ENCODE measurements around the gene SYT9.

The SYT9 gene

GRCh38 chr11:7487360-7487759 lies 235.7 kb downstream of the SYT9 start:
- Histone ChIP-seq H3K4me1 (ENCODE audit: control insufficient read depth, insufficient read depth, low read length) (no peaks in the 10 kb centered on the region), H3K27me3 (ENCODE audit: control insufficient read depth in 1 of 2, insufficient read depth in 2 of 2, low read length in 2 of 2) (no peaks in the 10 kb centered on the region), H3K27ac (ENCODE audit: low read length) (no peak overlapping the region), H3K9me3 (ENCODE audit: control insufficient read depth in 2 of 2, low read length in 2 of 2) (no peaks in the 10 kb centered on the region), H3K4me3 (ENCODE audit: low read length in 2 of 2) (peak overlapping the region; percentile 12 to 65), H3K36me3 (ENCODE audit: control insufficient read depth in 2 of 2, insufficient read depth in 2 of 2, low read length in 2 of 2) (no peaks in the 10 kb centered on the region), H3K9ac (ENCODE audit: low read length in 2 of 2) (no peak overlapping the region)

- Histone ChIP-seq H3K9me3 (ENCODE audit: control insufficient read depth in 2 of 2, low read length in 2 of 2) (no peaks in the 10 kb centered on the region), H3K9ac (ENCODE audit: low read length in 2 of 2) (no peak overlapping the region), H3K36me3 (ENCODE audit: control insufficient read depth in 2 of 2, insufficient read depth in 2 of 2, low read length in 2 of 2) (no peaks in the 10 kb centered on the region), H3K27me3 (ENCODE audit: control insufficient read depth in 1 of 2, insufficient read depth in 2 of 2, low read length in 2 of 2) (no peaks in the 10 kb centered on the region), H3K4me1 (ENCODE audit: control insufficient read depth, insufficient read depth, low read length) (no peaks in the 10 kb centered on the region), H3K27ac (ENCODE audit: low read length) (no peak overlapping the region), H3K4me3 (ENCODE audit: low read length in 2 of 2) (no peak overlapping the region)
These were observed 237.0 kb downstream of the SYT9 start for GRCh38 chr11:7488681-7489080.

GRCh38 chr11:7489376-7489775 lies 237.7 kb downstream of the SYT9 start:
- no peak overlapping the region for H3K9ac ChIP-seq (ENCODE audit: low read length in 2 of 2)
- no peaks in the 10 kb centered on the region for H3K4me1 ChIP-seq (ENCODE audit: control insufficient read depth, insufficient read depth, low read length)
- H3K36me3 ChIP-seq (ENCODE audit: control insufficient read depth in 2 of 2, insufficient read depth in 2 of 2, low read length in 2 of 2) = no peaks in the 10 kb centered on the region
- H3K27me3 ChIP-seq (ENCODE audit: control insufficient read depth in 1 of 2, insufficient read depth in 2 of 2, low read length in 2 of 2) = no peaks in the 10 kb centered on the region
- H3K9me3 ChIP-seq (ENCODE audit: control insufficient read depth in 2 of 2, low read length in 2 of 2) = no peaks in the 10 kb centered on the region
- H3K27ac ChIP-seq (ENCODE audit: low read length) = no peak overlapping the region
- no peak overlapping the region for H3K4me3 ChIP-seq (ENCODE audit: low read length in 2 of 2)

- Histone ChIP-seq H3K27ac (ENCODE audit: low read length) (no peak overlapping the region), H3K4me1 (ENCODE audit: control insufficient read depth, insufficient read depth, low read length) (no peaks in the 10 kb centered on the region), H3K9ac (ENCODE audit: low read length in 2 of 2) (no peak overlapping the region), H3K9me3 (ENCODE audit: control insufficient read depth in 2 of 2, low read length in 2 of 2) (no peaks in the 10 kb centered on the region), H3K36me3 (ENCODE audit: control insufficient read depth in 2 of 2, insufficient read depth in 2 of 2, low read length in 2 of 2) (no peaks in the 10 kb centered on the region), H3K27me3 (ENCODE audit: control insufficient read depth in 1 of 2, insufficient read depth in 2 of 2, low read length in 2 of 2) (no peaks in the 10 kb centered on the region), H3K4me3 (ENCODE audit: low read length in 2 of 2) (no peak overlapping the region)
These were observed 238.3 kb downstream of the SYT9 start for GRCh38 chr11:7490054-7490453.

- no peaks in the 10 kb centered on the region for H3K36me3 ChIP-seq (ENCODE audit: control insufficient read depth in 2 of 2, insufficient read depth in 2 of 2, low read length in 2 of 2)
- no peak overlapping the region for H3K9ac ChIP-seq (ENCODE audit: low read length in 2 of 2)
- H3K27me3 ChIP-seq (ENCODE audit: control insufficient read depth in 1 of 2, insufficient read depth in 2 of 2, low read length in 2 of 2) = no peaks in the 10 kb centered on the region
- H3K4me1 ChIP-seq (ENCODE audit: control insufficient read depth, insufficient read depth, low read length) = no peaks in the 10 kb centered on the region
- H3K4me3 ChIP-seq (ENCODE audit: low read length in 2 of 2) = no peak overlapping the region
- H3K9me3 ChIP-seq (ENCODE audit: control insufficient read depth in 2 of 2, low read length in 2 of 2) = no peaks in the 10 kb centered on the region
- H3K27ac ChIP-seq (ENCODE audit: low read length) = no peak overlapping the region
These were observed 238.8 kb downstream of the SYT9 start for GRCh38 chr11:7490535-7490934.

GRCh38 chr11:7492253-7492652 lies 240.5 kb downstream of the SYT9 start:
- Histone ChIP-seq H3K36me3 (ENCODE audit: control insufficient read depth in 2 of 2, insufficient read depth in 2 of 2, low read length in 2 of 2) (no peaks in the 10 kb centered on the region), H3K27ac (ENCODE audit: low read length) (no peak overlapping the region), H3K9me3 (ENCODE audit: control insufficient read depth in 2 of 2, low read length in 2 of 2) (no peaks in the 10 kb centered on the region), H3K9ac (ENCODE audit: low read length in 2 of 2) (no peak overlapping the region), H3K4me1 (ENCODE audit: control insufficient read depth, insufficient read depth, low read length) (peaks cover 3% of the 10 kb centered on the region), H3K4me3 (ENCODE audit: low read length in 2 of 2) (no peak overlapping the region), H3K27me3 (ENCODE audit: control insufficient read depth in 1 of 2, insufficient read depth in 2 of 2, low read length in 2 of 2) (no peaks in the 10 kb centered on the region)

- no peaks in the 10 kb centered on the region for H3K36me3 ChIP-seq (ENCODE audit: control insufficient read depth in 2 of 2, insufficient read depth in 2 of 2, low read length in 2 of 2)
- H3K27me3 ChIP-seq (ENCODE audit: control insufficient read depth in 1 of 2, insufficient read depth in 2 of 2, low read length in 2 of 2) = no peaks in the 10 kb centered on the region
- no peak overlapping the region for H3K27ac ChIP-seq (ENCODE audit: low read length)
- H3K4me3 ChIP-seq (ENCODE audit: low read length in 2 of 2) = no peak overlapping the region
- peaks cover 3% of the 10 kb centered on the region for H3K4me1 ChIP-seq (ENCODE audit: control insufficient read depth, insufficient read depth, low read length)
- no peak overlapping the region for H3K9ac ChIP-seq (ENCODE audit: low read length in 2 of 2)
- H3K9me3 ChIP-seq (ENCODE audit: control insufficient read depth in 2 of 2, low read length in 2 of 2) = no peaks in the 10 kb centered on the region
These were observed 242.0 kb downstream of the SYT9 start for GRCh38 chr11:7493670-7494069.

GRCh38 chr11:7494086-7494745 lies 242.5 kb downstream of the SYT9 start:
- Histone ChIP-seq H3K4me3 (ENCODE audit: low read length in 2 of 2) (no peak overlapping the region), H3K4me1 (ENCODE audit: control insufficient read depth, insufficient read depth, low read length) (peaks cover 3% of the 10 kb centered on the region), H3K9me3 (ENCODE audit: control insufficient read depth in 2 of 2, low read length in 2 of 2) (no peaks in the 10 kb centered on the region), H3K9ac (ENCODE audit: low read length in 2 of 2) (no peak overlapping the region), H3K36me3 (ENCODE audit: control insufficient read depth in 2 of 2, insufficient read depth in 2 of 2, low read length in 2 of 2) (no peaks in the 10 kb centered on the region), H3K27me3 (ENCODE audit: control insufficient read depth in 1 of 2, insufficient read depth in 2 of 2, low read length in 2 of 2) (no peaks in the 10 kb centered on the region), H3K27ac (ENCODE audit: low read length) (no peak overlapping the region)

GRCh38 chr11:7495882-7496551 lies 244.3 kb downstream of the SYT9 start:
- Histone ChIP-seq H3K27me3 (ENCODE audit: control insufficient read depth in 1 of 2, insufficient read depth in 2 of 2, low read length in 2 of 2) (no peaks in the 10 kb centered on the region), H3K4me3 (ENCODE audit: low read length in 2 of 2) (no peak overlapping the region), H3K27ac (ENCODE audit: low read length) (no peak overlapping the region), H3K36me3 (ENCODE audit: control insufficient read depth in 2 of 2, insufficient read depth in 2 of 2, low read length in 2 of 2) (no peaks in the 10 kb centered on the region), H3K4me1 (ENCODE audit: control insufficient read depth, insufficient read depth, low read length) (peaks cover 3% of the 10 kb centered on the region), H3K9ac (ENCODE audit: low read length in 2 of 2) (no peak overlapping the region), H3K9me3 (ENCODE audit: control insufficient read depth in 2 of 2, low read length in 2 of 2) (no peaks in the 10 kb centered on the region)

- H3K4me1 ChIP-seq (ENCODE audit: control insufficient read depth, insufficient read depth, low read length) = peaks cover 3% of the 10 kb centered on the region
- no peaks in the 10 kb centered on the region for H3K9me3 ChIP-seq (ENCODE audit: control insufficient read depth in 2 of 2, low read length in 2 of 2)
- no peaks in the 10 kb centered on the region for H3K27me3 ChIP-seq (ENCODE audit: control insufficient read depth in 1 of 2, insufficient read depth in 2 of 2, low read length in 2 of 2)
- no peaks in the 10 kb centered on the region for H3K36me3 ChIP-seq (ENCODE audit: control insufficient read depth in 2 of 2, insufficient read depth in 2 of 2, low read length in 2 of 2)
- H3K4me3 ChIP-seq (ENCODE audit: low read length in 2 of 2) = no peak overlapping the region
- H3K27ac ChIP-seq (ENCODE audit: low read length) = no peak overlapping the region
- no peak overlapping the region for H3K9ac ChIP-seq (ENCODE audit: low read length in 2 of 2)
These were observed 246.5 kb downstream of the SYT9 start for GRCh38 chr11:7498193-7498592.

GRCh38 chr11:7499081-7499480 lies 247.4 kb downstream of the SYT9 start:
- no peaks in the 10 kb centered on the region for H3K9me3 ChIP-seq (ENCODE audit: control insufficient read depth in 2 of 2, low read length in 2 of 2)
- no peaks in the 10 kb centered on the region for H3K36me3 ChIP-seq (ENCODE audit: control insufficient read depth in 2 of 2, insufficient read depth in 2 of 2, low read length in 2 of 2)
- no peak overlapping the region for H3K9ac ChIP-seq (ENCODE audit: low read length in 2 of 2)
- no peaks in the 10 kb centered on the region for H3K27me3 ChIP-seq (ENCODE audit: control insufficient read depth in 1 of 2, insufficient read depth in 2 of 2, low read length in 2 of 2)
- no peak overlapping the region for H3K27ac ChIP-seq (ENCODE audit: low read length)
- peaks cover 3% of the 10 kb centered on the region for H3K4me1 ChIP-seq (ENCODE audit: control insufficient read depth, insufficient read depth, low read length)
- H3K4me3 ChIP-seq (ENCODE audit: low read length in 2 of 2) = no peak overlapping the region
